ENCODE results near the gene GSDME.

DNA sequence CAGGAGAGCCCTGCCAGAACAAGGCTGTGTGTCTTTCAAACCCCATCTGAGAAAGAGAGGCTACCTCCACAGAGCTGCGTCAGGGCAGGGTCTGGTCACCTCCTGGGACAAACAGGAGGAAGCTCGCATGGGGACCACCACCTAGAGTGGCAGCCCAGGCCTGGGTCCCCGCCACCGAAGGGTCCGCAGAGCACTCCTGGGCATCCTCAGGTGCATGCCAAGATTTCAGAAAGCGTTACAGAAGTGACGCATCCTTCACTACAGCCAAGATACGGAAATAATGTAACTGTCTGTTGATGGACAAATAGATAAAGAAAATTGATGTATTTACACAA, 42.6 kb downstream of the GSDME start:
- TF ChIP-seq CTCF (conservative IDR thresholded peaks at IDR 0.05; ENCODE audit: low read depth, low read length) = no peak
- TF ChIP-seq POLR2A (IDR thresholded peaks at IDR 0.05; ENCODE audit: low read depth, low read length) = no peak
- TF ChIP-seq RCOR1 (IDR thresholded peaks at IDR 0.05; ENCODE audit: insufficient replicate concordance, low read length) = no peak
- TF ChIP-seq RAD21 (IDR thresholded peaks at IDR 0.05; ENCODE audit: low read length) = no peak
- no peak for TF ChIP-seq CEBPB (IDR thresholded peaks at IDR 0.05; ENCODE audit: low read depth, low read length)
- no peak for TF ChIP-seq USF2 (IDR thresholded peaks at IDR 0.05; ENCODE audit: low read depth, low read length)
- TF ChIP-seq MXI1 (IDR thresholded peaks at IDR 0.05; ENCODE audit: borderline replicate concordance, low read depth, low read length) = no peak
- TF ChIP-seq NFE2L2 (IDR thresholded peaks at IDR 0.05; ENCODE audit: low read depth, low read length) = no peak
- TF ChIP-seq RFX5 (IDR thresholded peaks at IDR 0.05; ENCODE audit: low read depth, low read length) = no peak
- TF ChIP-seq MAFK (IDR thresholded peaks at IDR 0.05; ENCODE audit: low read depth, low read length) = no peak
- no peak for TF ChIP-seq MAZ (IDR thresholded peaks at IDR 0.05; ENCODE audit: borderline replicate concordance, low read depth, low read length)
